ENCODE results near the gene HNRNPA2B1.

- TF ChIP-seq, protein P1, sequence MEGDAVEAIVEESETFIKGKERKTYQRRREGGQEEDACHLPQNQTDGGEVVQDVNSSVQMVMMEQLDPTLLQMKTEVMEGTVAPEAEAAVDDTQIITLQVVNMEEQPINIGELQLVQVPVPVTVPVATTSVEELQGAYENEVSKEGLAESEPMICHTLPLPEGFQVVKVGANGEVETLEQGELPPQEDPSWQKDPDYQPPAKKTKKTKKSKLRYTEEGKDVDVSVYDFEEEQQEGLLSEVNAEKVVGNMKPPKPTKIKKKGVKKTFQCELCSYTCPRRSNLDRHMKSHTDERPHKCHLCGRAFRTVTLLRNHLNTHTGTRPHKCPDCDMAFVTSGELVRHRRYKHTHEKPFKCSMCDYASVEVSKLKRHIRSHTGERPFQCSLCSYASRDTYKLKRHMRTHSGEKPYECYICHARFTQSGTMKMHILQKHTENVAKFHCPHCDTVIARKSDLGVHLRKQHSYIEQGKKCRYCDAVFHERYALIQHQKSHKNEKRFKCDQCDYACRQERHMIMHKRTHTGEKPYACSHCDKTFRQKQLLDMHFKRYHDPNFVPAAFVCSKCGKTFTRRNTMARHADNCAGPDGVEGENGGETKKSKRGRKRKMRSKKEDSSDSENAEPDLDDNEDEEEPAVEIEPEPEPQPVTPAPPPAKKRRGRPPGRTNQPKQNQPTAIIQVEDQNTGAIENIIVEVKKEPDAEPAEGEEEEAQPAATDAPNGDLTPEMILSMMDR (IDR thresholded peaks at IDR 0.05): no peak
- TF ChIP-seq POLR2A (IDR thresholded peaks at IDR 0.05): no peak
Observed at GRCh38 chr7:26188206-26188956, 12.2 kb downstream of the HNRNPA2B1 start.

Measured in esophagus squamous epithelium (tissue), 4 donors.